A204.1 (cell line): Measurements from ENCODE around the gene ITGAE.
"Not testable (repeated sequence)": the region's sequence is repeated elsewhere in the genome, so short reads cannot be mapped to it uniquely, and the experiment has no call there.

ENCODE experiments used
- FAIRE-seq: peaks from 2 replicates; lab custom pipeline; 2012; peaks lifted over from hg19 to GRCh38; lab: Jason Lieb, UNC

The ITGAE gene

GRCh38 chr17:3800362-3801271 is at the start of gene ITGAE:
TSS of gene ITGAE (minus strand) at chr17:3801188. CDS start at chr17:3801144, 44 bp downstream.
- no peak for FAIRE-seq

- no peak for FAIRE-seq
These were observed 47.3 kb upstream of the ITGAE start for GRCh38 chr17:3848229-3848835.

- no peak for FAIRE-seq
These were observed 46.2 kb upstream of the ITGAE start for GRCh38 chr17:3847165-3847670.

- no peak for FAIRE-seq
These were observed 45.6 kb upstream of the ITGAE start for GRCh38 chr17:3846437-3847164.

GRCh38 chr17:3845621-3846436 is 44.8 kb upstream of the ITGAE start, which contains the start of gene NCBP3:
TSS of gene NCBP3 (minus strand) at chr17:3846246. CDS start at chr17:3846223, 23 bp downstream.
- no peak for FAIRE-seq

GRCh38 chr17:3845291-3845620 is 44.3 kb upstream of the ITGAE start:
- no peak for FAIRE-seq

- not testable (repeated sequence) for FAIRE-seq
These were observed 43.6 kb upstream of the ITGAE start for GRCh38 chr17:3844556-3844955.

- FAIRE-seq: no peak
These were observed 43.0 kb upstream of the ITGAE start for GRCh38 chr17:3843935-3844516.

- no peak for FAIRE-seq
These were observed 37.2 kb upstream of the ITGAE start for GRCh38 chr17:3838206-3838605.

- no peak for FAIRE-seq
These were observed 35.6 kb upstream of the ITGAE start for GRCh38 chr17:3836551-3836950.

- FAIRE-seq: no peak
These were observed 34.6 kb upstream of the ITGAE start for GRCh38 chr17:3835410-3836229.

GRCh38 chr17:3834811-3835210 is 33.8 kb upstream of the ITGAE start:
- FAIRE-seq: no peak

GRCh38 chr17:3828852-3829232 is 27.9 kb upstream of the ITGAE start:
- FAIRE-seq: no peak

- FAIRE-seq: no peak
These were observed 27.3 kb upstream of the ITGAE start for GRCh38 chr17:3828151-3828851.

- peak; percentile 87 for FAIRE-seq
These were observed 26.3 kb upstream of the ITGAE start for GRCh38 chr17:3827124-3827773.

GRCh38 chr17:3826191-3826590 is 25.2 kb upstream of the ITGAE start:
- FAIRE-seq: no peak

GRCh38 chr17:3821101-3821500 is 20.1 kb upstream of the ITGAE start:
- no peak for FAIRE-seq

GRCh38 chr17:3818786-3819185 is 17.8 kb upstream of the ITGAE start:
- no peak for FAIRE-seq

- FAIRE-seq: peak; percentile 11
These were observed 17.0 kb upstream of the ITGAE start for GRCh38 chr17:3817851-3818605.
